DMS114 treated with DMSO at 0.1 percent for 48 hours (cell line): ENCODE data around the gene MAP7D1.

Experiments used
- DNase-seq: peaks from one replicate; lab custom pipeline; 2025; ENCODE audit not compliant: unreplicated experiment; lab: John Stamatoyannopoulos, UW

Gene MAP7D1

DNA sequence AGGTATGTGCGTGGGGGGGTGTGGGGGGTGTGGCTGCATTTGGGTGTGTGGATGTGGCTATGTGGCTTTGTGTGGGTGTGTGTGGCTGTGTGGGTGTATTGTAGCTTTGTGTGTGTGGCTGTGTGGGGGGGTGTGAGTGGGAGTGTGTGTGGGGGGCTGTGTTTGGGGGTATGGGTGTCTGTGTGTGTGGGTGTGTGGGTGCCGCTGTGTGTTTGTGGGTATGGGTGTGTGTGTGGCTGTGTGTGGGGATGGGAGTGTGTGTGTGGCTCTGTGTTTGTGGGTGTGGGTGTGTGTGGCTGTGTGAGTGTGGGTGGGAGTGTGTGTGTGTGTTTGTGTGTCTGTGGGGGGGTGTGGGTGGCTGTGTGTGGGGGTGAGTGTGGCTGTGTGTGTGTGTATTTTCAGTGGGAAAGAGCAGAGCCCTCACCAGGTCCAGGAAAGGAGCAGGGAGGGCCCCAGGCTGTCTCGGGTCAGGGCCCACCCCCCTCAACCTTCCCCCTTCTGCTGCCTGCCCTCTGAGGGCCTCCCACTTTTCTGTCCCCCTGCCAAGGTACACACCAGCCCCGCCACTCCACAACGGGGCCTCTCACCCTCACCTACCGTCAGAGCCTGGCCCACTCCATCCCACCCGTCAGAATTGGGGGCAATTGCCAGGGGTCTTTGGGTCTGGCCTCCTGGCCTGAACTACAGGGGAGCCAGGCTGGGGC is 29.0 kb upstream of the MAP7D1 start:
- no peak for DNase-seq

DNA sequence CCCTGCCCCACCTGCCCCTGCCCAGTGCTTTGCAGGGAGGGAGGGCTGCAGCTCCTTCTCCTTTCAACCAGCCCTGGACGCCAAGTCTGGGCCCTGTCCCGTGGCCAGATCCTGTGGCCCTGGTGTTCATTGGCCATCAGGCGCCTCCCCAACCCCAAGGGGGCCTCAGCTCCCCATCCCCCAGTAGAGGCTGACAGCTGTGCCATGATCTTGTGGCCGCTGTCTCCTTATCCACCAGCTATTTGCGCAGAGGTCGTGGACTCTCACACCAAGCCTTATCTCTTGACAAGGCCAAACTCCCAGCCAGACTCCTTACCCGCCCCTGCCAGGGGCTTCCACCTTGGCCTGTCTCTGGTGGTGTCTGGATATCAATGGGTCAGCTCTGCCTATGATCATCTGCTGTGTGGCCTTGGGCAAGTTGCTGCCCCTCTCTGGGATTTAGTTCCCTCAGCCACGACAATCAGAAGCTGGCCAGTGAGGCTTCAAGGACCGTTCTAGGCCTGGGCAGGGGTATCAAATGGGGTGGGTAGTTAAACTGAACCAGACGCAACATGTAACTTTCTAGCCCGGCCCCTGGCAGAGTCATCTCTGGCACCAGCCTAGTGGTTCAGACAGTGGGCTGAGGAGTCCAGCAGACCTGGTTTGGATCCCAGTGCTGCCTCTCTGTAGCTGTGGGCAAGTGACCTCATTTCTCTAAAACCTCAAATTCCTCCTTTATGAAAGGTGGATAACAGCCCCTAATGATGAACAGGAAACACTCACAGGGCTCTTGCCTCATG is 27.6 kb upstream of the MAP7D1 start:
- no peak for DNase-seq

DNA sequence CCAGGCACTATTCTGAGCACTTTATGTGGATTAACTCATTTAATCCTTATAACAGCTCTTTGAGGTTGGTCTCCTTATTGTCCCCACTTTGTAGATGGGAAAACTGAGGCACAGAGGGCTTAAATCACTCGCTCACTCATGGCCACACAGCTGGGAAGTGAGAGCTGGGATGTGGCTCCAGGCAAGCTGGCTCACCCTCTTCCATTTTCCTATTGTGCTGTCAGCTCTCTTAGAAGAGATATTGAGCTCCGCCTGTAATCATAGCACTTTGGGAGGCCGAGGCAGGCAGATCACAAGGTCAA is 27.1 kb upstream of the MAP7D1 start:
- DNase-seq = no peak

DNA sequence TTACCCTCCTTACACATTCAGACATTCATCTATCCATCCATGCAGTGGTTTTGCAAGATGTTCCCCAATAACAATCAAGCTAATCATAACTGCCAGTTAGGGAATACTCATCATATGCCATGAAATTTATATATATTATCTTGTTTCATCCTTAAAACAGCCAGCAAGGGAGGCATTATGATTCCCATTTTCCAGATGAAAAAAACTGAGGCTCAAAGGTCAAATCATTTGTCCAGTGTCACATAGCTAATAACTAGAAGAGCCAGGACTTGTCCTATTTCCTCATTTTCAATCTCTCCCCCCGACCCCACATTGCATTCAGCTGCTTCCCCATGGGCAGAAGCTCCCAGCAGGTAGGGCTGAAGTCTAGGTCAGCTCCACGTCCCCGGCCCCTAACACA is 23.9 kb upstream of the MAP7D1 start:
- DNase-seq = no peak

DNA sequence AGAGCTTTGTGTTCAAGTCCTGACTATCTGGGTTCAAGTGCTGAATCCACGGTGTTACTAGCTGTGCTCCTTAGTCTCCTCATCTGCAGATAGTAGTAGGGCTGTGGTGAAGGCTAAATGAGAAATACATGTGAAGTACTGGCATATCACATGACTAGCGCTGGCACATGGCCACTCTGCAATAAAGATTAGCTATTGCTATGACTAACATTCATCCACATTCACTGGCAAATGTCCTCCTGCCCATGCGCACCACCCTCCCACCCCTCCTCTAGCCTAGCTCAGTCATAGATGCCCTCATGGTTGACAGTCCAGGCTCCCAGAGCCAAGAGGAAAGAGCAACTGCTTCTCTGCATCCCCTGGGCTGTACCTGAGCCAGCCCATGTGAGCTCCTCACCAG is 22.5 kb upstream of the MAP7D1 start:
- DNase-seq = no peak

DNA sequence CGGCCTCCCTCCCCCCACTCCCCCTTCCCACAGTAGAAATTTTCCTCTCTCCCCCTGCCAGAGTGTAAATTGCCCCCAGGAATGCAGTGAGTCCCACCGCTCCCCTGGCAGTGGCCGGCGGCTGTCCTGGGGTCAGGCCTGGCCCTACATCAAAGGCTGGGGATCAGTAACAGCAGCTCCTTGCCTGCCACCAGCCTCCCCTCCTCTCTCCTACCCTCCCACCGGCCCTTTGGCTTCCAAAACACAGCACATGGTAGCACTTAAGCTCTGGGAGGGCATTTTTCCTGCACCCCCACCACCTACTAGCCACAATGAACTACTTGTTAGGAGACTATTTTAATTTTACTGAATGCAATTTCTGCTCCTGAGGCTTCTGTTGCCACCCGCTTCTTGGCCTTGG is 21.9 kb upstream of the MAP7D1 start:
- DNase-seq = no peak

DNA sequence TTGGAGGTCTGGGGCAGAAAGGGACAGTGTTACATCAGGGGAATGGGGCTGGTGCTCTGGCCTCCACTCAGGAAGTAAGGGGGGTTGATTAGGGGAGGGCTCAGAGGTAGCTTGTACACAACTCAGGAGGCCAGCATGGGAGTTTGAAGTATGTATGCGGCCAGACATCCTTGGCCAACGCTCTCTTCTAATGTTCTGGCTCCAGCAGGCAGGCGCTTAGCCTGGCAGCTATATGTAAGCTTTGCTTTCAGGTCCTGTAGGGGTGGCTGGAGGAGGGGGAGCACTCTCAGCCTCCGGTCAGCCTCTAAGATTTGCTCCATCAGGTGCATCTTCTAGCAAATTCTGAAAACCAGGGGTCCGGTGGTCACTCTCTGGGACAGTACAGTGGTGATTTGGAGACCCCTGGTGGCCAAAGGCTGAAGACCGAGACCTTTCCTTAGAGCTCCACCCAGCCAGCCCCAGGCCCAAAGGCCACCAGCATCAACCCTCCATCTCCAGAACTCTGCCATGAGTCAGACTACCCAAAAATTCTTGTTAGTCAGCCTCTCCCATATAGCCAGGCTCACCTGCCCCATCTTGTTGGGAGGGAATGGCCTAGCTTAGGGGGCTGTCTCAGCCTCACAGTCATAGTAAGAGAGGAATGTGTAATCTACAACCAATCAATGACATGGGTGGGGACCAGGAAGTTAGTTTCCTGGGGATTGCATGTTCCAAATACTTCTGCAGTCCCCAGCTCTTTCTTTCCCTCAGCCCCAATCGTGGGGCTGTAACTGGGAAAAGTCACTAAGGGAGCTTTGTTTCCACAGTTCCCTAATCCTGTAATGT is 21.2 kb upstream of the MAP7D1 start:
- DNase-seq = peak; percentile 57

DNA sequence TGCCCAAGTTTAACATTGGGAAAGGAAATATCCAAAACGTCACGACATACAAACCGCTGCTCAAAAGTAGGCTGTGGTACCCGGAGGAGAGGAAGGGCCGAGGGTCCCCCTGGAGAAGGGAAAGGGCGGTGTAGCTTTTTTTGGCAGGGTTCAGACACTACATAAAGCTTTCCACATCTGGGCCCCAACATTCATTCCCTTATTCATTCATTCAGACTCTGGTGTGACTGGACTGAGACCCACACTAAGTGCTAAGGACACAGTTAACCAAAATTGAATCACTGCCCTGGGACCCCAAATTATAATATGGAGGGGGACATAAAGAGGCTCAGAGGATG is 20.7 kb upstream of the MAP7D1 start:
- no peak for DNase-seq

DNA sequence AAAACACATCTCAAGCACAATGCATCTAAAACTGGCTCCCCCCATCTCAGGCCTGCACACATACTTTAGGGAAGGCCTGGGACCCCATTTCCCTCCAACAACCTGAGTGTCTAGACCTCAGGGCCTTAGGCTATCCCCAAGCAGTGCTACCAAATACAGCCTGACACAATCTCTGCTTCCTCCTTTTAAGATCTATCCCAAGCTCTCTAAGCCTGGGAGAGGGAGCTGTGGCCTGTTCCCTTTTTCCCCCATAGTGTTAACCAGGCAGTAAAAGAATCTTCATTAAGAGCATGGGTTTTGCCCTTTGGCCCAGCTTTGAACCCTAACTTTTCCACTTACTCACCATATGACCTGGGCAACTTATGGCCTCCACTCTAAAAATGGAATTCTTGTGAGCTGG is 20.2 kb upstream of the MAP7D1 start:
- DNase-seq = no peak

DNA sequence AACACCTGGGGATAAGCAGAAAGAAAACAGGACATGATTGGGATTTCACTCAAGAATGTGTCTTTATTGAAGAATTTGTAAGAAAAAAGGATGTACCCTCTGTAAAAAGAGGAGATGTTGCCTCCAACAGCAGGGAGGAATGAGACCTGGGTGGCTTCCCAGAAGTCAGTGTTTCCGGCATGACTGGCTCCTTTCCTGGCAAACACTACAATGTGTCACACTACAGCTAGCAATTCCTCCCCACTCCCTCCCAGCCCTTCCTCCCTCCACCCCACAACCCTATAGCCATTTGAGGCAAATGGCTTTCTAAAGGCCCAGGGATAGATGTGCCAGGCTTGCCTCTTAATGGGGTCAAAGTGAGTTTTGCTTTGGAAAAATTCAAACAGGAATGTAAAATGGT is 19.4 kb upstream of the MAP7D1 start:
- no peak for DNase-seq

DNA sequence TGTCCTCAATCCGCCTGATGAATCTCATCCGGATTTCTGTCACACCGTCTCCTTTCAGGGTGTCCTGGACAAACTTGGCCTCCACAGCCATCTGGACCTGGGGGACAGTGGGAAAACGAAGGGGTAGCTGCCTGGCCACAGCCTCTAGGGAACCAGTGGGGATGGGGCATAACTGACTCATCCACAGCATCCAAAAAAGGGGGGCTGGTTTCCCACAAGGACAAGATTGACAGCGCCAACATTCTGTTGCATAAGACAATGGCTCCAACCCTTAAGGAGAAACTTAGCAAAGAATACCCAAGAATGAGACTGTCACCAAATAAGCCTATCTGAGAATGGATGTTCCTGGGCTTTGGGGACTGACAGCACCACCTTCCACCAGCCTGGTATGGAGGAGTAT is 18.7 kb upstream of the MAP7D1 start:
- DNase-seq = no peak

DNA sequence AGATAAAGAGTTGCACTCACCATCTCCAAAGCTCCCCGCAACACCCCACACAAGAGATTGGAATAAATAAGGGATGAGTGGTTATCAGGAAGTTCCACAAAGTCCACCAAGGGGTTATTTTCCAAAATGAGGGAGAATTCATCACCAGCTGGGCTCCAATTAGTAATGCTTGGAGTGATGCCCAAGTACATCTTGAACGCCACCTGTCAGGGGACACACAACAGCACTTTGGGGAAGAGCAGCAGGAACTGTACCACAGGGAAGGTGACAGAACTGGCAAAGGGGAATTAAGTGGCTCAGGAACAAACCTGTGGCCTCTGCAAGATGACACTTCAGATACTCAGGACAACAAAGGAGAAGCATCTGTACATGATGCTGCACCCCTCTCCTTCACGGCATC is 18.2 kb upstream of the MAP7D1 start:
- no peak for DNase-seq

DNA sequence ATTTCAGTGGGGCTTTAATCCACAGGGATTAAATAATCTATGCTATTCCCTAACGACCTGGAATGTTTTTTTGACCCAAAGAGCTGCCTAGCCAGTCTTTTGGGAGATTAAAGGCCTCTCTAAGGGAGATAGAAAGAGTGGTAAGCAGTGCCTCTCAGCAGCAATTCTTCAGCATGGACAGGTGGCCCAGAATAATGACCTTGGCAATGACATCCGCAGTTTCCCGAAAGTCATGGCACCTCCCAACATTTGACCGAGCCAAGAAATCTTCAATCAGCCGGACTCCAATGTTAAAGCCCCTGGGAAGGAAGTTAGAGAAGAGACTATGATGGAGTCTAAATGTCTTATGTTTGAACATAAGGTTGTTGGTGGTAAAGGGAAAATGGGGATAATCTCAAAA is 16.4 kb upstream of the MAP7D1 start:
- no peak for DNase-seq

DNA sequence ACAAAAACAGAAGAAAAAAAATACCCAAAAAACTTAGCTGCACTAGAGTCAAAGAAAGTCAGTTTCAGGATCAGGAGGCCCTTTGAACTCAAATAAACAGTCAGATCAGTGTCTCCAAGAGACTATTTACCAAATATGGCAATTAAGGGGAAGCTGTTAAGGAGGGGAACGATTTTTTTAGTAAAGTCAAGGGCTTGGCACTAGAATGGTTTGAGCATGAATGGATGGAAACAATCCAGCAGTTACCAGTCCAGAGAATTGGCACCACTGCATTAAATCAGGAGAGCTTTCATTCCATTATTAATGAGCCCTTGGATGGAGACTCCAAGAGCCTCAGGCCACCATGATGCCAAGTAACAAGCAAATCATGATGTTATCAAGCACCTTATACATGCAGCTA is 13.8 kb upstream of the MAP7D1 start:
- no peak for DNase-seq

DNA sequence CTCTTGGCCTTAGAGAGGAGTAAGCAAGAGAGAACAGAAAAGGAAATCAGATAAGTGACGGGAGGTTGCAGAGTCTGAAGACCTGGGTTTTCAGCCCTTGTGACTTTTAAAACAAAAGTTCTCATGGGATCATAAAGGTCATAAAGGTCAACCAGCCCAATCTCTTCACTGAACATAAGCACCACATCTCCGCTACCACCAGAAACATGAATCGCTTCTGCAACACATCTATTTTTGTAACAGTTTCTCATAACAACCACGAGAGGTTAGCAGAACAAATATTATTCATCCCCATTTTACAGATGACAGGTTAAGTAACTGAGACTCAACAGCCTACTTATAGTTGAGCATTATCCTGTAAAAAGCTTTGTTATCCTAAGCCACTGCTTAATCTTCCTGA is 12.5 kb upstream of the MAP7D1 start:
- no peak for DNase-seq

DNA sequence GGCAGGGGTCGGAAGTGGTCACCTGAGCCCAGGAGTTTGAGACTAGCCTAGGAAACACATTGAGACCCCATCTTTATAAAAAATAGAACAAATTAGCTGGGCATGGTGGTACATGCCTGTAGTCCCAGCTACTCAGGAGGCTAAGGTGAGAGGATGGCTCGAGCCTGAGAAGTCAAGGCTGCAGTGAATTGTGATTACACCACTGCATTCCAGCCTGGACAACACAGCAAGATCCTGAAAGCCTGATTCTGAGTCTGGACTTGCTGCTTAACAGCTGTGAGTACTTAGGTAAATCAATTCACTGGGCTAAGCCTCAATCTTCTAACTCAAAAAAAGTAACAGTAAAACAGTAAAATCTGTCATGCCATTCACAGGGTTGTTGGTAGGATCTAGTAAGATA is 11.5 kb upstream of the MAP7D1 start:
- no peak for DNase-seq

DNA sequence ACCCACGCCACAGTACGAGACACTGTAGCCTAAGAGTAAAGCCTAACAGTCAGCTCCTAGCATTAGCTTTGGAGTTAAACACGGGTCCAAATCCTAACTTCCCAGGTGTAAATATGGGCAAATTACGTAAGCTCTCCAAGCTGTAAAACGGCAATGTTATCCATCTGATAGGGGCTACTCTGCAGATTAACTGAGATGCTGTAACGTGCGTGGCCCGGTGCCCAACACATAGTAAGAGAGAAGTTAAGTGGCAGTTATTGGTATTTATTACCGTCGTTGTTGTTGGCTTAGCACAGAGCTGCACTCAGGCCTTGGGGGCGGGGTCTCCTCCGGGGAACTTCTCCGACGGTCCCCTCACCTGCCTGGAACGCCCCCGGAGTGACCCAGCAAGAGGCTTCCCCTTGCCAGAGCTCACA is 7.1 kb upstream of the MAP7D1 start:
- DNase-seq = no peak

DNA sequence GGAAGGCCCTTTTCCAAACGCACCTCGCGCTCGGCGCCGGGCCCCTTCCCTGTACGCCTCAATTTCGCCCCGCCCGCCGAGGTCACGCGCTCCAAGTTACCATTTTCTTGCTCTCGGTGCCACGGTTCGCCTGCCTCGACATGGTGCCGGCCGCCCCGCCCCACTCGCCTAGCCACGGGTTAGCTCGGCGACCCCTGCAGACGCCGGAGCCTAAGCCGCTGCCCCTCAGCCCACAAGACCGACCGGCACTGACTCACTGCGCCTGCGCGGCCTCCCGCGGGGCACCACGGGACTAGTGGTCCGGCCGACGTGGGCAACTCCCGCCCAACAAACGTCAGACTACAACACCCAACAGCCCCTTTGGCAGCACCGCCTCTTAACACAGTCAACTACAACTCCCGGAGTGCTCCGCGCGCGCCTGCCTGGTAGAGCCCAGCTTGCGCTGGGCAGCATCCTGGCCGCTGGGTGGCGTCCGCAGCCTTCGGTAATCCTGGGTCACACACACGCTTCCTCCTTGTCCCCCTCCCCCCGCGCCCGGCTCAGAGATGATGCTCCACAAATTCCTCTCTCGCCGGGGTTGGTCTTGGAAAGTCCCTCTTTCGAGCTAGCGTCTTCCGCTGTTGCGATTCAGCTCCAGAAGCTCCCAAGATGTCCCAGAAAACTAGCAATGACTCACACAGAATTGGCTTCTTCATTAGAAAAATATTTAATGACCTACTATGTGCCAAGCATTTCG is 6.6 kb upstream of the MAP7D1 start, which contains the start of gene TRAPPC3:
Gene TRAPPC3 (minus strand): TSS at position 250 of the 736 bp plus-strand sequence. CDS start 108 bp downstream, at position 142.
- DNase-seq = peak; percentile 99

DNA sequence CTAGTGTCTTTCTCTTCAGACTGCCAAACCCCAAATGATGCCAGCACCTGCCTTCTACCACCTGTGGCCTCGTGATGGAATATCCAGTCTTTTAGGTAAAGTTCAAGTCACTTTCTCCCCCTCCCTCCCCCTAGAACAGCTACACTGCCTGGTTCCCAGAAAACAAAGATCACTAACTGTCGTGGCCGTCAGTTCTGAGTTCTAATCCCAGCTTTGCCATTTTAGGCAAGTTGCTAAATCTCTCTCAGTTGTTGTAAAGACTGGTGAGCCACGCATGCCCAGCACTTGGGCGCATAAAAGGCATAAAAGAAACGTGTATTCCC is 6.0 kb upstream of the MAP7D1 start:
- no peak for DNase-seq

DNA sequence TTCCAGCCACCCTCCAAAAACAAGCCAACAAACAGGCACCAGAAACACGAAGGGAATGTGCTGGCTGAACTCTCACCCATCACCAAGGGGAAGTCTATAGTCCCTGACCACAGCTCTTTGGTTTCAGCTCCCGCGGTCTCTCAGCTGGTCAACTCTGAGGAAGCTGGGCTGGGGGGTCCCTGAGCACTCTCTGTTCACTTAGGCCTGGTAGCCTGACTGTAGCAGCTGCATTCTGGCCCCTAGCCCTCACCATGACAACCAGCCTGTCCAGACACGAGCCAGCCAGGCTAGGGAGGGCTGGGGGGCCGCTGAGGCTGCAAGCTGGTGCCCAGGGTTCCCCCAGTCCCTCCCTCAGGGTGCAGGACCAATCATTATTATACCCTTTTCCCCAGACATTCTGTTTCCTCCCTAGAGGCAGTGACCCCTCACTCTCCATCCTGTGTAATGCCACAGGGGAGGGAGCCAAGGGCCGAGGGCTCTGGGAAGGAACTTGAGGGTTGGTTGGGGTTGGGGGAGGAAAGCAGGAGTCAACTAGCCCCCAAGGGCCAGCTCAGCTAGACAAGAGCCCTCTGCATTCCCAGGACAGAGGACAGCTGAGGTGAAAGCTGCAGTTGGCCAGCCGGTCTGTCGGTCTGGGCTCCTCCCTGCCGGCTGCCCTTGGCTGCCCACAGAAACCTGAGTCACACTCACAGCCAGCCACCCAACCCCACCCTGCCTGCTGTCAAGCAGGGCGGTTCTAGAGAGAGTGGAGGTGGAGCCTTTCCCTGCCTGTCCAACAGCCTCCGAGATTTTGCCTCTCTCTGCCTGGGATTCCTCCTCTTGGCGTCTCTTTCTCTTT is 5.4 kb upstream of the MAP7D1 start:
- DNase-seq = peak; percentile 73
